HepG2 (cell line): ENCODE results near the gene TCAIM. TPM values are rescaled to one million over a fixed set of nuclear protein-coding genes. Genes with fewer than 3 reads are reported as not detected.

ENCODE experiments used
- ATAC-seq: fragments of 200-7000 bp; cut with Tn5 transposase; 3 replicates; pipeline ENCODE4 v1.9.1; 2020; ENCODE audit warnings: mild to moderate bottlenecking, moderate library complexity
- BruUV-seq: library from RNA; stranded (reverse); fragments of 400-500 nt; replicated peaks from 2 replicates; lab custom pipeline; 2021; lab: Mats Ljungman, UMichigan
- CTCF ChIA-PET: fragments of 300-600 bp; formaldehyde crosslinking; extraction: SDS; loops from one replicate; lab custom pipeline; 2021; ENCODE audit warnings: low total read pairs, inconsistent platforms, low intra/inter-chr PET ratio; lab: Yijun Ruan, JAX
- POLR2A ChIA-PET: fragments of 350-600 bp; sonication (Branson Sonifier 250); formaldehyde crosslinking; loops from one replicate; lab custom pipeline; 2020; ENCODE audit warnings: antibody characterized with exemption, inconsistent platforms; lab: Yijun Ruan, JAX
- DNase-seq: peaks from one replicate; pipeline ENCODE4 v3.0.0-alpha.2; 2015; ENCODE audit warnings: low spot score
- FAIRE-seq: peaks from 3 replicates; lab custom pipeline; 2011; peaks lifted over from hg19 to GRCh38; lab: Jason Lieb, UNC
- H2AFZ ChIP-seq: one replicate; pipeline ENCODE4 v1.6.1; 2011; ENCODE audit warnings: low read length, inconsistent platforms
- H3K27ac ChIP-seq: fragments of 300-600 bp; 3 replicates; pipeline ENCODE4 v1.8.0; 2011; ENCODE audit warnings: mixed run types, mild to moderate bottlenecking, mixed read lengths, low read length, inconsistent platforms; ENCODE audit not compliant: insufficient read depth; ENCODE audit errors: extremely low read length
- H3K27me3 ChIP-seq, 2 experiments: fragments of 200-600 bp in 1 of 2; 2 replicates in 1 of 2; 3 replicates in 1 of 2; pipeline versions ENCODE4 v1.6.0 to v1.8.0; 2011; ENCODE audit warnings: low read length in 2 of 2, mild to moderate bottlenecking in 2 of 2, moderate library complexity in 2 of 2, inconsistent platforms in 1 of 2; ENCODE audit not compliant: insufficient read depth in 2 of 2, control insufficient read depth in 1 of 2
- H3K36me3 ChIP-seq, 2 experiments: fragments of 200-600 bp in 1 of 2; replicated peaks in 1 of 2; 2 replicates in 1 of 2; 3 replicates in 1 of 2; pipeline versions ENCODE4 v1.5.1 to v1.8.0; 2011; ENCODE audit warnings: low read length in 2 of 2, inconsistent platforms in 1 of 2; ENCODE audit not compliant: insufficient read depth in 2 of 2, control insufficient read depth in 1 of 2
- H3K4me1 ChIP-seq: 2 replicates; pipeline ENCODE4 v1.5.1; 2012; ENCODE audit warnings: low read length, inconsistent platforms; ENCODE audit not compliant: insufficient read depth
- H3K4me2 ChIP-seq: 2 replicates; pipeline ENCODE4 v1.6.0; 2011; ENCODE audit warnings: low read depth, low read length, inconsistent platforms
- H3K4me3 ChIP-seq, 3 experiments: fragments of 200-600 bp in 1 of 3; sonication (generic), shearing (Covaris generic) in 1 of 3; replicated peaks in 1 of 3; 2 replicates each; pipeline ENCODE4 v1.5.1; 2011 to 2016; ENCODE audit warnings: low read length in 3 of 3, inconsistent platforms in 2 of 3, low read depth in 2 of 3, mild to moderate bottlenecking in 2 of 3, control low read depth in 1 of 3, mixed read lengths in 1 of 3; ENCODE audit not compliant: insufficient read depth in 1 of 3
- H3K79me2 ChIP-seq: one replicate; pipeline ENCODE4 v1.6.1; 2011; ENCODE audit warnings: low read length, inconsistent platforms; ENCODE audit not compliant: insufficient read depth
- H3K9ac ChIP-seq: 2 replicates; pipeline ENCODE4 v1.6.0; 2011; ENCODE audit warnings: mild to moderate bottlenecking, low read depth, low read length, inconsistent platforms; ENCODE audit not compliant: insufficient read depth
- H3K9me3 ChIP-seq: 2 replicates; pipeline ENCODE4 v1.5.1; 2012; ENCODE audit warnings: mild to moderate bottlenecking, low read length
- H4K20me1 ChIP-seq: 2 replicates; pipeline ENCODE4 v1.6.0; 2011; ENCODE audit warnings: inconsistent platforms, mild to moderate bottlenecking, low read length, moderate library complexity; ENCODE audit not compliant: insufficient read depth
- ISX ChIP-seq: sonication (generic); formaldehyde crosslinking; conservative IDR thresholded peaks from 2 replicates; pipeline ENCODE4 v1.5.0; 2020; ENCODE audit warnings: missing genetic modification reagents
- RFX1 ChIP-seq: fragments of 450-650 bp; IDR thresholded peaks from 2 replicates; pipeline ENCODE4 v1.6.1; 2017
- SALL1 ChIP-seq: sonication (generic); formaldehyde crosslinking; IDR thresholded peaks from 2 replicates; pipeline ENCODE4 v1.8.0; 2022; ENCODE audit warnings: mild to moderate bottlenecking, missing genetic modification reagents
- ZFX ChIP-seq: sonication (generic); formaldehyde crosslinking; IDR thresholded peaks from 2 replicates; pipeline ENCODE4 v1.4.0; 2020; ENCODE audit warnings: mild to moderate bottlenecking, low read depth, missing genetic modification reagents, moderate library complexity
- ZNF317 ChIP-seq: sonication (generic); formaldehyde crosslinking; IDR thresholded peaks from 2 replicates; pipeline ENCODE4 v1.5.0; 2020; ENCODE audit warnings: mild to moderate bottlenecking, missing genetic modification reagents
- ZNF446 ChIP-seq: sonication (generic); formaldehyde crosslinking; IDR thresholded peaks from 2 replicates; pipeline ENCODE4 v1.5.0; 2020; ENCODE audit warnings: mild to moderate bottlenecking, missing genetic modification reagents
- ZNF766 ChIP-seq: sonication (generic); formaldehyde crosslinking; IDR thresholded peaks from 2 replicates; pipeline ENCODE4 v1.5.0; 2020; ENCODE audit warnings: missing genetic modification reagents, borderline replicate concordance
- ZNF776 ChIP-seq: sonication (generic); formaldehyde crosslinking; IDR thresholded peaks from 2 replicates; pipeline ENCODE4 v1.4.0; 2020; ENCODE audit warnings: mild to moderate bottlenecking, missing genetic modification reagents
- ZNF883 ChIP-seq: sonication (generic); formaldehyde crosslinking; IDR thresholded peaks from 2 replicates; pipeline ENCODE4 v1.5.1; 2020; ENCODE audit warnings: mild to moderate bottlenecking, missing genetic modification reagents; ENCODE audit errors: not compliant biosample characterization
- WGBS: methylation state at CpG from one replicate; pipeline ENCODE4 v1.1.6; 2017; ENCODE audit warnings: low lambda C conversion rate; 5-methylcytosine and 5-hydroxymethylcytosine counted together
- in situ Hi-C: cut with HindIII; loops from 2 replicates; pipeline ENCODE4 v1.10.0; 2017; ENCODE audit warnings: low pct_unique_long_range_greater_than_20kb; ENCODE audit not compliant: extremely low pct_ligation_motif_present
- intact Hi-C: fragments of 100-400 bp; cut with micrococcal nuclease; formaldehyde crosslinking; loops from one replicate; pipeline ENCODE4 v1.10.0; 2022; ENCODE audit not compliant: unreplicated experiment
- polyA plus RNA-seq, 8 experiments: library from polyadenylated mRNA; depleted of rRNA in 3 of 8; stranded (reverse) in 7 of 8; unstranded in 1 of 8; fragments of >200 nt; fragmentation: Illumina TruSeq in 4 of 8; extraction: Trizol in 4 of 8; gene quantifications; 2 replicates each; pipeline versions ENCODE4 v1.2.1 to v1.2.3, GENCODE V29; 2011 to 2016; ENCODE audit warnings: low read depth in 4 of 8, missing spikeins in 1 of 8, mixed read lengths in 1 of 8; ENCODE audit not compliant: insufficient read depth in 1 of 8
- total RNA-seq, 5 experiments: library from RNA; depleted of rRNA; stranded (reverse); fragments of >200 nt; fragmentation: Illumina TruSeq; extraction: Trizol; gene quantifications; 2 replicates each; pipeline ENCODE4 v1.2.3, GENCODE V29; 2016; ENCODE audit warnings: low read depth in 1 of 5
- TF ChIP-seq, protein P1 (sequence below): sonication (generic); formaldehyde crosslinking; IDR thresholded peaks from 2 replicates; pipeline ENCODE4 v1.5.1; 2020; ENCODE audit warnings: mild to moderate bottlenecking, missing genetic modification reagents, moderate library complexity
- TF ChIP-seq, protein P2 (sequence below): sonication (generic); formaldehyde crosslinking; IDR thresholded peaks from 2 replicates; pipeline ENCODE4 v1.4.0; 2020; ENCODE audit warnings: mild to moderate bottlenecking, missing genetic modification reagents
- TF ChIP-seq, protein P3 (sequence below): sonication (generic); formaldehyde crosslinking; IDR thresholded peaks from 2 replicates; pipeline ENCODE4 v1.5.0; 2020; ENCODE audit warnings: mild to moderate bottlenecking, missing genetic modification reagents, borderline replicate concordance
- TF ChIP-seq, protein P4 (sequence below): sonication (generic); formaldehyde crosslinking; IDR thresholded peaks from 2 replicates; pipeline ENCODE4 v1.4.0; 2020; ENCODE audit warnings: mild to moderate bottlenecking, missing genetic modification reagents

Gene TCAIM
- total and polyA plus RNA-seq, 2 of the 13 experiments (the other 11 are each of a cell fraction or from before 2014, with no cell fraction given), result 16.9 to 22.6 TPM

DNA sequence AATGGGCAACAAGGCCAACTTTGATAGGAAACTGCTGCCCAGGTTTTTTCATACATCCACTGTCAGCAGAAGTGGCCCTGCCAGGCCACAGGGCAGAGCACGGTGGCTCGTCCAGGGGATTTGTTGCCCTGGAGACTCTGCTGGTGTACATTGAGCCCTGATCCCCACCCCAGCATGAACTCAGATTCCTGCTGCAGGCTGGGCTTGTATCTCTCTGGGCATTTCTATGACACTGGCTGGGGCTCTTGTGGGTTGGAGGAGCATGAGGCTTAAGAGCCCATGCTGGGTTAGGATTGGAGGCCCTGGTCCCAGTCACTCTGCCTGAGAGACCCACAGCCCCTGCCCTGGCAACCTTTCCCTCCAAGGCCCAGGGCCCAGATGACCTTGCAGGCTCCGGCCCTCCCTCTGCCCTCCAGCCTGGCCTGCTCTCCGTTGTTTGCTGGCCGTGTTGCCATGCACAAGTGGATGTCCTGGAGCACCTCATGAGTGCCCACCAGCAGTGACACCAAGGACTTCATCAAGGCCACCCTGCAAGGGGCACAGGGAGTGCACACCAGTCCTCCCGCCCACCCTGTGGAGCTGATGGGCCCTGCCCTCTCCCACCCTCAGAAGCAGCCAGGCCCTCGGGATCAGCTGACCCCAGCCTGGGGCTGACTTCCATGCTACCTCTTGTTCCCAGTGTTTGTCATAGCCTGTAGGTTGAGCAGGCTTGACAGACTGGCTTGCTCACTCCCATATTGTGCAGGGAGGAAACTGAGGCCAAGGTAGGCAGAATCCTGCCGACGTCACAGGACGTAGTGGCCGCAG, 80.8 kb downstream of the TCAIM start:
- H3K36me3 ChIP-seq, result no peaks in the 10 kb centered on the region
- peak overlapping the region; percentile 58 for H3K4me2 ChIP-seq
- intact Hi-C loops (loop anchor here (5.0 kb wide), 1 partner anchor 97 kb away; no protein-coding TSS in a partner anchor), in situ Hi-C loops (no loop called here)
- peaks cover 41% of the 10 kb centered on the region for H3K4me1 ChIP-seq
- peaks cover 0 to 5% of the 10 kb centered on the region in 2 experiments; a peak in 2 of 5 replicates for H3K27me3 ChIP-seq
- no peaks in the 10 kb centered on the region for H4K20me1 ChIP-seq
- no peak overlapping the region for H2AFZ ChIP-seq
- peak overlapping the region in 1 of 3 experiments; percentile 18; a peak in 1 of 6 replicates for H3K4me3 ChIP-seq
- no peak for FAIRE-seq
- no peak overlapping the region for H3K9ac ChIP-seq
- peak; percentile 62 for ATAC-seq
- ChIA-PET POLR2A (interaction anchor here (1.8 kb wide), 1 partner anchor 81 kb away, joined by 8 read pairs; the partner anchor contains the start of gene TCAIM), CTCF (no interaction called here)
- H3K79me2 ChIP-seq, result no peaks in the 10 kb centered on the region
- no peak overlapping the region for H3K27ac ChIP-seq
- no peaks in the 10 kb centered on the region for H3K9me3 ChIP-seq
- BruUV-seq, result no TSS peak
- peak; percentile 23 for DNase-seq
- 29% methylated on average over 6 of the region's 11 CpGs for WGBS
- TF ChIP-seq ZNF883 (CRISPR knock-in tag), result no peak
- TF ChIP-seq, protein P1, sequence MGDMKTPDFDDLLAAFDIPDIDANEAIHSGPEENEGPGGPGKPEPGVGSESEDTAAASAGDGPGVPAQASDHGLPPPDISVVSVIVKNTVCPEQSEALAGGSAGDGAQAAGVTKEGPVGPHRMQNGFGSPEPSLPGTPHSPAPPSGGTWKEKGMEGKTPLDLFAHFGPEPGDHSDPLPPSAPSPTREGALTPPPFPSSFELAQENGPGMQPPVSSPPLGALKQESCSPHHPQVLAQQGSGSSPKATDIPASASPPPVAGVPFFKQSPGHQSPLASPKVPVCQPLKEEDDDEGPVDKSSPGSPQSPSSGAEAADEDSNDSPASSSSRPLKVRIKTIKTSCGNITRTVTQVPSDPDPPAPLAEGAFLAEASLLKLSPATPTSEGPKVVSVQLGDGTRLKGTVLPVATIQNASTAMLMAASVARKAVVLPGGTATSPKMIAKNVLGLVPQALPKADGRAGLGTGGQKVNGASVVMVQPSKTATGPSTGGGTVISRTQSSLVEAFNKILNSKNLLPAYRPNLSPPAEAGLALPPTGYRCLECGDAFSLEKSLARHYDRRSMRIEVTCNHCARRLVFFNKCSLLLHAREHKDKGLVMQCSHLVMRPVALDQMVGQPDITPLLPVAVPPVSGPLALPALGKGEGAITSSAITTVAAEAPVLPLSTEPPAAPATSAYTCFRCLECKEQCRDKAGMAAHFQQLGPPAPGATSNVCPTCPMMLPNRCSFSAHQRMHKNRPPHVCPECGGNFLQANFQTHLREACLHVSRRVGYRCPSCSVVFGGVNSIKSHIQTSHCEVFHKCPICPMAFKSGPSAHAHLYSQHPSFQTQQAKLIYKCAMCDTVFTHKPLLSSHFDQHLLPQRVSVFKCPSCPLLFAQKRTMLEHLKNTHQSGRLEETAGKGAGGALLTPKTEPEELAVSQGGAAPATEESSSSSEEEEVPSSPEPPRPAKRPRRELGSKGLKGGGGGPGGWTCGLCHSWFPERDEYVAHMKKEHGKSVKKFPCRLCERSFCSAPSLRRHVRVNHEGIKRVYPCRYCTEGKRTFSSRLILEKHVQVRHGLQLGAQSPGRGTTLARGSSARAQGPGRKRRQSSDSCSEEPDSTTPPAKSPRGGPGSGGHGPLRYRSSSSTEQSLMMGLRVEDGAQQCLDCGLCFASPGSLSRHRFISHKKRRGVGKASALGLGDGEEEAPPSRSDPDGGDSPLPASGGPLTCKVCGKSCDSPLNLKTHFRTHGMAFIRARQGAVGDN (CRISPR knock-in tag), result peak; percentile 51
- TF ChIP-seq ZNF776 (CRISPR knock-in tag), result 0 out of 2 replicates have a peak, but pooled peaks have one; percentile 63
- no peak for TF ChIP-seq ZNF766 (CRISPR knock-in tag)
- TF ChIP-seq ISX, result no peak
- TF ChIP-seq RFX1, result peak; percentile 9; the same call in 1 of the 2 replicates
- no peak for TF ChIP-seq ZNF317
- TF ChIP-seq, protein P2, sequence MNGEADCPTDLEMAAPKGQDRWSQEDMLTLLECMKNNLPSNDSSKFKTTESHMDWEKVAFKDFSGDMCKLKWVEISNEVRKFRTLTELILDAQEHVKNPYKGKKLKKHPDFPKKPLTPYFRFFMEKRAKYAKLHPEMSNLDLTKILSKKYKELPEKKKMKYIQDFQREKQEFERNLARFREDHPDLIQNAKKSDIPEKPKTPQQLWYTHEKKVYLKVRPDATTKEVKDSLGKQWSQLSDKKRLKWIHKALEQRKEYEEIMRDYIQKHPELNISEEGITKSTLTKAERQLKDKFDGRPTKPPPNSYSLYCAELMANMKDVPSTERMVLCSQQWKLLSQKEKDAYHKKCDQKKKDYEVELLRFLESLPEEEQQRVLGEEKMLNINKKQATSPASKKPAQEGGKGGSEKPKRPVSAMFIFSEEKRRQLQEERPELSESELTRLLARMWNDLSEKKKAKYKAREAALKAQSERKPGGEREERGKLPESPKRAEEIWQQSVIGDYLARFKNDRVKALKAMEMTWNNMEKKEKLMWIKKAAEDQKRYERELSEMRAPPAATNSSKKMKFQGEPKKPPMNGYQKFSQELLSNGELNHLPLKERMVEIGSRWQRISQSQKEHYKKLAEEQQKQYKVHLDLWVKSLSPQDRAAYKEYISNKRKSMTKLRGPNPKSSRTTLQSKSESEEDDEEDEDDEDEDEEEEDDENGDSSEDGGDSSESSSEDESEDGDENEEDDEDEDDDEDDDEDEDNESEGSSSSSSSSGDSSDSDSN (CRISPR knock-in tag), result 0 out of 2 replicates have a peak, but pooled peaks have one; percentile 16
- peak; percentile 34; the same call in 1 of the 2 replicates for TF ChIP-seq ZFX (CRISPR knock-in tag)
- TF ChIP-seq, protein P3, sequence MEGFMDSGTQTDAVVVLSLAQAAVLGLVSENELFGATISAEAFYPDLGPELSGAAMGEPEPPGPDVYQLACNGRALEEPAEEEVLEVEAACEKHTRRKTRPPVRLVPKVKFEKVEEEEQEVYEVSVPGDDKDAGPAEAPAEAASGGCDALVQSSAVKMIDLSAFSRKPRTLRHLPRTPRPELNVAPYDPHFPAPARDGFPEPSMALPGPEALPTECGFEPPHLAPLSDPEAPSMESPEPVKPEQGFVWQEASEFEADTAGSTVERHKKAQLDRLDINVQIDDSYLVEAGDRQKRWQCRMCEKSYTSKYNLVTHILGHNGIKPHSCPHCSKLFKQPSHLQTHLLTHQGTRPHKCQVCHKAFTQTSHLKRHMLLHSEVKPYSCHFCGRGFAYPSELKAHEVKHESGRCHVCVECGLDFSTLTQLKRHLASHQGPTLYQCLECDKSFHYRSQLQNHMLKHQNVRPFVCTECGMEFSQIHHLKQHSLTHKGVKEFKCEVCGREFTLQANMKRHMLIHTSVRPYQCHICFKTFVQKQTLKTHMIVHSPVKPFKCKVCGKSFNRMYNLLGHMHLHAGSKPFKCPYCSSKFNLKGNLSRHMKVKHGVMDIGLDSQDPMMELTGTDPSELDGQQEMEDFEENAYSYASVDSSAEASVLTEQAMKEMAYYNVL (CRISPR knock-in tag), result 0 out of 2 replicates have a peak, but pooled peaks have one; percentile 21
- TF ChIP-seq, protein P4, sequence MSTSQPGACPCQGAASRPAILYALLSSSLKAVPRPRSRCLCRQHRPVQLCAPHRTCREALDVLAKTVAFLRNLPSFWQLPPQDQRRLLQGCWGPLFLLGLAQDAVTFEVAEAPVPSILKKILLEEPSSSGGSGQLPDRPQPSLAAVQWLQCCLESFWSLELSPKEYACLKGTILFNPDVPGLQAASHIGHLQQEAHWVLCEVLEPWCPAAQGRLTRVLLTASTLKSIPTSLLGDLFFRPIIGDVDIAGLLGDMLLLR (CRISPR knock-in tag), result no peak
- TF ChIP-seq ZNF446 (CRISPR knock-in tag), result no peak
- TF ChIP-seq SALL1 (CRISPR knock-in tag), result 0 out of 2 replicates have a peak, but pooled peaks have one; percentile 7
